GM12875 (cell line): Measurements from ENCODE around the gene DHRS4L2.
"Not testable (repeated sequence)": the region's sequence is repeated elsewhere in the genome, so short reads cannot be mapped to it uniquely, and the experiment has no call there.

Experiments used
- H3K4me3 ChIP-seq: one replicate; pipeline ENCODE4 v1.5.1; 2011; ENCODE audit warnings: low read depth, low read length, control low read depth
- CTCF ChIP-seq: IDR thresholded peaks from 2 replicates; pipeline ENCODE4 v1.5.1; 2011; ENCODE audit warnings: low read depth, mild to moderate bottlenecking, control low read depth, inconsistent platforms, low read length, moderate library complexity, borderline replicate concordance; ENCODE audit not compliant: insufficient read depth

The DHRS4L2 gene

GRCh38 chr14:24011051-24011450 is 22.3 kb downstream of the DHRS4L2 start:
- H3K4me3 ChIP-seq: no peak overlapping the region
- TF ChIP-seq CTCF: no peak

GRCh38 chr14:24012726-24013273 is 24.1 kb downstream of the DHRS4L2 start:
- H3K4me3 ChIP-seq: not testable (repeated sequence)

GRCh38 chr14:24013654-24014514 is 25.2 kb downstream of the DHRS4L2 start:
- TF ChIP-seq CTCF: peak; percentile 74
- H3K4me3 ChIP-seq: no peak overlapping the region

GRCh38 chr14:24015745-24016144 is 27.0 kb downstream of the DHRS4L2 start:
- H3K4me3 ChIP-seq: not testable (repeated sequence)

GRCh38 chr14:24018978-24019377 is 30.2 kb downstream of the DHRS4L2 start:
- H3K4me3 ChIP-seq: not testable (repeated sequence)

- H3K4me3 ChIP-seq: not testable (repeated sequence)
Measured at GRCh38 chr14:24019944-24020343, 31.2 kb downstream of the DHRS4L2 start.

GRCh38 chr14:24020520-24020919 is 31.8 kb downstream of the DHRS4L2 start:
- H3K4me3 ChIP-seq: not testable (repeated sequence)

GRCh38 chr14:24024939-24025418 is 36.2 kb downstream of the DHRS4L2 start:
- H3K4me3 ChIP-seq: not testable (repeated sequence)

GRCh38 chr14:24029687-24030086 is 41.0 kb downstream of the DHRS4L2 start:
- not testable (repeated sequence) for H3K4me3 ChIP-seq

- H3K4me3 ChIP-seq: not testable (repeated sequence)
Measured at GRCh38 chr14:24031331-24031730, 42.6 kb downstream of the DHRS4L2 start.

GRCh38 chr14:24032727-24033418 is 44.1 kb downstream of the DHRS4L2 start:
- no peak overlapping the region for H3K4me3 ChIP-seq
- no peak for TF ChIP-seq CTCF

- peak overlapping the region; percentile 55 for H3K4me3 ChIP-seq
Measured at GRCh38 chr14:24035769-24036168, 47.0 kb downstream of the DHRS4L2 start.
